Nephron (organoid): ENCODE results near the gene YARS2.

Experiments
- H3K27ac Mint-ChIP-seq, 3 experiments: 2 replicates each; pipeline ENCODE4 v1.8.0; 2020; ENCODE audit warnings: mixed read lengths in 3 of 3, mild to moderate bottlenecking in 2 of 3, moderate library complexity in 1 of 3
- H3K27me3 Mint-ChIP-seq: 2 replicates; pipeline ENCODE4 v1.8.0; 2021; ENCODE audit warnings: low read depth, mild to moderate bottlenecking, moderate library complexity, mixed read lengths
- H3K36me3 Mint-ChIP-seq: 2 replicates; pipeline ENCODE4 v1.8.0; 2020; ENCODE audit warnings: low read depth, mixed read lengths
- H3K4me1 Mint-ChIP-seq: 2 replicates; pipeline ENCODE4 v1.8.0; 2020; ENCODE audit warnings: mixed read lengths
- H3K4me3 Mint-ChIP-seq, 3 experiments: 2 replicates each; pipeline ENCODE4 v1.8.0; 2020; ENCODE audit warnings: mild to moderate bottlenecking in 3 of 3, mixed read lengths in 3 of 3, moderate library complexity in 2 of 3
- H3K9me3 Mint-ChIP-seq: 2 replicates; pipeline ENCODE4 v1.8.0; 2020; ENCODE audit warnings: mixed read lengths
- CTCF ChIP-seq, 3 experiments: fragments of 200-600 bp; sonication (generic); IDR thresholded peaks; one replicate each; pipeline ENCODE4 v1.5.0; 2021; ENCODE audit warnings: antibody characterized with exemption in 3 of 3; ENCODE audit not compliant: unreplicated experiment in 3 of 3

The YARS2 gene

DNA sequence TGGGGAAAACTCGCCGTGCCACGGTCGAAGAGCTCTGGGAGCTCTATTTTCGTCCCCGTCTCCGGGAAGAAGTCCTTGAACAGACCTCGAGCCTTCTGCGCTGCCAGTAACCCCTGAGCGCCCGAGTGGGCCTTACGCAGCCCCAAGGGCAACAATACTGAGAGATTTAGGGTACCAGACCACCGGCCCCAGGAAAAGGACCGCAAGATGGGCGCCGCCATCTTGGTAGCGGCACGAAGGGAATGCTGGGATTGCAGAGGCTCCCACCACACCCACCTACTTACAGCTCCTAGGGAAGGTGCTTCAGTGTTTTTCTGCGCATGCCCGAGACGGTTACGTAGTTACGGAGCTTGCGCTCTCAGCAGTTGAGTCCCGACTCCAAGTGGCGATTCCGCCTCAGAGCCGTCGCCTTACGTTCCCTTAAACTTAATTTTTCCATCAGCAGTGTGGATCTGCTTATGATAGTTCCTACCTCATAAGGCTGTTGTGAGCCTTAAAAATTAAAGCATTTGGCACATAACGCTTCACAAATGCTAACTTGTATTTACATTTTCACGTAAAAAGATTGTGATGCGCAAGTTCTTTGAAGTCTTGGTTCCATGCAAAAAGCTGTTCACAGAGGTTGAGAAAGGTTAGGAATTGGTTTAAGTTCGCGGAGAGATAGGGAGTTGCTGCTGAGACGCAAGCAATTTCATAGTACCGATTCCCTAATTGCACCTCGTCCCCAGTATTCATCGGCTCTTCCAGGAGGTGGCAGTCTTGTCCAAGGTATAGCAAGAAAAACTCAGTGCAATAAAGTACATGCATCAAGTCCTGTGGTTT, at the start of gene YARS2:
YARS2 (minus strand) TSS at position 244 of the 822 bp plus-strand sequence; CDS start at position 221, 23 bp downstream.
- H3K36me3 Mint-ChIP-seq: peaks cover 21% of the 10 kb centered on the region
- peak within 1 kb of the TSS; percentile 93 to 98 (median 94) for H3K27ac Mint-ChIP-seq
- peak; percentile 92 to 94 (median 92) for TF ChIP-seq CTCF (IDR thresholded peaks at IDR 0.05; ENCODE audit: unreplicated experiment in 3 of 3)
- H3K27me3 Mint-ChIP-seq: peaks cover 3% of the 10 kb centered on the region
- peaks cover 19% of the 10 kb centered on the region for H3K4me1 Mint-ChIP-seq
- H3K9me3 Mint-ChIP-seq: no peaks in the 10 kb centered on the region
- H3K4me3 Mint-ChIP-seq: peak within 1 kb of the TSS; percentile 84 to 94 (median 85)

DNA sequence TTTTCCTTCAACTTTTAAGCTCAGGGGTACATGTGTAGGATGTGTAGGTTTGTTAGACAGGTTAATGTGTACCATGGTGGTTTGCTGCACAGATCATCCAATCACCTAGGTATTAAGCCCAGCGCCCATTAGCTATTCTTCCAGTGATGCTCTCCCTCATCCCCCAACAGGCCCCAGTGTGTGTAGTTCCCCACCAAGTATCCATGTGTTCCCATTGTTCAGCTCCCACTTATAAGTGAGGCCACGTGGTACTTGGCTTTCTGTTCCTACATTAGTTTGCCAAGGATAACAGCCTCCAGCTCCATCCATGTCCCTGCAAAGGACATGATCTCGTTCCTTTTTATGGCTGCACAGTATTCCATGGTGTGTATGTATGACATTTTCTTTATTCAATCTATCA, 48.6 kb upstream of the YARS2 start:
- Mint-ChIP-seq H3K27ac (no peak overlapping the region), H3K36me3 (peaks cover 31% of the 10 kb centered on the region), H3K4me3 (no peak overlapping the region), H3K9me3 (peaks cover 32% of the 10 kb centered on the region), H3K27me3 (peaks cover 3% of the 10 kb centered on the region), H3K4me1 (no peaks in the 10 kb centered on the region)
- TF ChIP-seq CTCF (IDR thresholded peaks at IDR 0.05; ENCODE audit: unreplicated experiment in 3 of 3): no peak

DNA sequence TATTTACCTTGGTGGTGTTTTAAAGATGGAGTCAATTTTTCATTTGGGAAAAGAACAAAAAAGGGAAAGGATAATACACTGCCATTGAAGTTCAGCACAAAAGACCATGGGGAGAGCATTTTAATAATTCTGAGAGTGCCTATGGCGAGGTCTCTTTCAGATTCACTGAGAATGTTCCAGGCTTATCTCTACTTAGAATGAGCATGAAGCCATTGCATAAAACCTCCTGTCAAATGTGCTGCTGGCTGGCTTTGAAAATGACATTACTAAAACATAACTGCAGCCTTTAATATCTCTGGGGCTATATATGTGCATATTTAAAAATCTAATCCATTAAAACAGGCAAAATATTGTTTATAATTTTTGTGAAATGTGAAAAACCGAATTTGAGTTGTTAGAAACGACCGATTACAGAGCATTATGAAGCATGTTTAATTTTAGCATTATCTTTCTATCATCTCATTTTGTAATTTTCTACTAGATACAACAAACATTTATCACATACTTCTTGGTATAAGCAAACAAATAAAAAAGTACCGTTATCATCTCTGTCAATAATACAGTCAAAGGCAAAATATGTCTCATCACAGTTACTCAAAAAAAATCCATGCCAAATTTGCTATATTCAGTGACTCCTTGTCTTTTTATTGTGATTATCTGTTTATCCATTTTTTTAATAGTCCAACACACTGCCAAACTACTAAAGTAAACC, 45.7 kb upstream of the YARS2 start:
- H3K27ac Mint-ChIP-seq: no peak overlapping the region
- TF ChIP-seq CTCF (IDR thresholded peaks at IDR 0.05; ENCODE audit: unreplicated experiment in 3 of 3): no peak
- peaks cover 2% of the 10 kb centered on the region for H3K27me3 Mint-ChIP-seq
- peaks cover 15% of the 10 kb centered on the region for H3K9me3 Mint-ChIP-seq
- no peak overlapping the region for H3K4me3 Mint-ChIP-seq
- H3K4me1 Mint-ChIP-seq: no peaks in the 10 kb centered on the region
- H3K36me3 Mint-ChIP-seq: peaks cover 19% of the 10 kb centered on the region

GRCh38 chr12:32794281-32794680, 38.6 kb upstream of the YARS2 start:
- no peak overlapping the region for H3K27ac Mint-ChIP-seq

GRCh38 chr12:32789916-32790315, 34.2 kb upstream of the YARS2 start:
- TF ChIP-seq CTCF (IDR thresholded peaks at IDR 0.05; ENCODE audit: unreplicated experiment in 3 of 3): no peak
- Mint-ChIP-seq H3K4me3 (no peak overlapping the region), H3K36me3 (peaks cover 17% of the 10 kb centered on the region), H3K4me1 (no peaks in the 10 kb centered on the region), H3K27ac (no peak overlapping the region), H3K9me3 (no peaks in the 10 kb centered on the region), H3K27me3 (peaks cover 5% of the 10 kb centered on the region)

More at GRCh38 chr12:32794281-32794680, 38.6 kb upstream of the YARS2 start:
- no peaks in the 10 kb centered on the region for H3K9me3 Mint-ChIP-seq
- H3K27me3 Mint-ChIP-seq: no peaks in the 10 kb centered on the region
- H3K4me3 Mint-ChIP-seq: no peak overlapping the region
- H3K36me3 Mint-ChIP-seq: peaks cover 27% of the 10 kb centered on the region
- H3K4me1 Mint-ChIP-seq: no peaks in the 10 kb centered on the region
- TF ChIP-seq CTCF (IDR thresholded peaks at IDR 0.05; ENCODE audit: unreplicated experiment in 3 of 3): no peak
